ENCODE results near the gene RNF157.

- TF ChIP-seq POLR2A (IDR thresholded peaks at IDR 0.05) (no peak), CTCF (IDR thresholded peaks at IDR 0.05) (no peak)
Measured at GRCh38 chr17:76281573-76282371, 41.5 kb upstream of the RNF157 start.
